ENCODE measurements around the gene NCCRP1. TPM values are rescaled to one million over a fixed set of nuclear protein-coding genes. Genes with fewer than 3 reads are reported as not detected.

Gene NCCRP1
- total and polyA plus RNA-seq, 10 of the 15 experiments (the other 5 are each of a cell fraction or from before 2014, with no cell fraction given), result not detected

DNA sequence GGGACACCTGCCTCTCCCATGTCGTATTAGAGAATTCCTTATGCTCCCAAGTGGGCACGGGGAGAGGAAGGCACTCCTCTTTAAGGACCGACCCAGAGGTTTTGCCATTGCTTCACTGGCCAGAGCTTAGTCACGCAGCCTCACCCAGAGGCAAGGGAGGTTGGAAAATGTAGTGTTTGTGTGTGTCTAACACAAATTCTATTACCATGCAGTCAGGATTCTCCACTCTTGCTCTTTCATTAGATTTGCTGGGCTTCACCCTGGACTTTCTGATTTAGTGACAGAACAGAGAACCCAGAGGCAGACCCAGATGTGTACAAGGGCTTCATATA is 14.6 kb upstream of the NCCRP1 start:
- 60% methylated on average over 4 of the region's 4 CpGs for WGBS (ENCODE audit: insufficient coverage, insufficient replicate concordance, low lambda C conversion rate, missing lambda C conversion rate)
- FAIRE-seq, result no peak
- in situ Hi-C loops (cut with MboI), result no loop called here

More for the DNA sequence above, 14.6 kb upstream of the NCCRP1 start:
- TF ChIP-seq NBN (IDR thresholded peaks at IDR 0.05) (no peak), IKZF2 (IDR thresholded peaks at IDR 0.05) (no peak), NFYB (IDR thresholded peaks at IDR 0.05; ENCODE audit: insufficient read depth, low read depth, low read length) (no peak), CBX3 (IDR thresholded peaks at IDR 0.05; ENCODE audit: borderline replicate concordance, low read depth) (no peak), NFIC (IDR thresholded peaks at IDR 0.05; ENCODE audit: low read depth, low read length) (no peak), ETV6 (conservative IDR thresholded peaks at IDR 0.05 in 1 of 2, IDR thresholded peaks at IDR 0.05 in 1 of 2; ENCODE audit: borderline replicate concordance in 1 of 2, low read depth in 1 of 2) (no peak), YY1 (IDR thresholded peaks at IDR 0.05; ENCODE audit: low read depth, low read length) (no peak), RAD21 (IDR thresholded peaks at IDR 0.05; ENCODE audit: insufficient read depth, low read depth, low read length) (no peak), NFYA (IDR thresholded peaks at IDR 0.05; ENCODE audit: borderline replicate concordance, low read depth, low read length) (no peak)
- TF ChIP-seq, protein P1, sequence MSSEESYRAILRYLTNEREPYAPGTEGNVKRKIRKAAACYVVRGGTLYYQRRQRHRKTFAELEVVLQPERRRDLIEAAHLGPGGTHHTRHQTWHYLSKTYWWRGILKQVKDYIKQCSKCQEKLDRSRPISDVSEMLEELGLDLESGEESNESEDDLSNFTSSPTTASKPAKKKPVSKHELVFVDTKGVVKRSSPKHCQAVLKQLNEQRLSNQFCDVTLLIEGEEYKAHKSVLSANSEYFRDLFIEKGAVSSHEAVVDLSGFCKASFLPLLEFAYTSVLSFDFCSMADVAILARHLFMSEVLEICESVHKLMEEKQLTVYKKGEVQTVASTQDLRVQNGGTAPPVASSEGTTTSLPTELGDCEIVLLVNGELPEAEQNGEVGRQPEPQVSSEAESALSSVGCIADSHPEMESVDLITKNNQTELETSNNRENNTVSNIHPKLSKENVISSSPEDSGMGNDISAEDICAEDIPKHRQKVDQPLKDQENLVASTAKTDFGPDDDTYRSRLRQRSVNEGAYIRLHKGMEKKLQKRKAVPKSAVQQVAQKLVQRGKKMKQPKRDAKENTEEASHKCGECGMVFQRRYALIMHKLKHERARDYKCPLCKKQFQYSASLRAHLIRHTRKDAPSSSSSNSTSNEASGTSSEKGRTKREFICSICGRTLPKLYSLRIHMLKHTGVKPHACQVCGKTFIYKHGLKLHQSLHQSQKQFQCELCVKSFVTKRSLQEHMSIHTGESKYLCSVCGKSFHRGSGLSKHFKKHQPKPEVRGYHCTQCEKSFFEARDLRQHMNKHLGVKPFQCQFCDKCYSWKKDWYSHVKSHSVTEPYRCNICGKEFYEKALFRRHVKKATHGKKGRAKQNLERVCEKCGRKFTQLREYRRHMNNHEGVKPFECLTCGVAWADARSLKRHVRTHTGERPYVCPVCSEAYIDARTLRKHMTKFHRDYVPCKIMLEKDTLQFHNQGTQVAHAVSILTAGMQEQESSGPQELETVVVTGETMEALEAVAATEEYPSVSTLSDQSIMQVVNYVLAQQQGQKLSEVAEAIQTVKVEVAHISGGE (CRISPR knock-in tag; IDR thresholded peaks at IDR 0.05), result no peak
- Histone ChIP-seq H3K27me3 (replicated peaks in 1 of 2; ENCODE audit: control insufficient read depth in 2 of 2, insufficient read depth in 2 of 2, low read length in 1 of 2) (no peaks in the 10 kb centered on the region), H2AFZ (ENCODE audit: control insufficient read depth, low read depth, low read length) (no peak overlapping the region), H3K9ac (ENCODE audit: control insufficient read depth, insufficient read depth, low read length) (no peak overlapping the region), H3K4me3 (no peak overlapping the region), H3K4me2 (ENCODE audit: control insufficient read depth, insufficient read depth) (no peak overlapping the region), H3K27ac (ENCODE audit: control insufficient read depth, insufficient read depth) (no peak overlapping the region), H3K4me1 (ENCODE audit: control insufficient read depth, insufficient read depth, low read length) (no peaks in the 10 kb centered on the region), H4K20me1 (ENCODE audit: control insufficient read depth, insufficient read depth) (no peaks in the 10 kb centered on the region; the same call in 1 of the 2 replicates), H3K79me2 (ENCODE audit: control insufficient read depth, insufficient read depth, low read length) (no peaks in the 10 kb centered on the region), H3K9me3 (replicated peaks; ENCODE audit: control insufficient read depth, insufficient read depth, low read length) (no peaks in the 10 kb centered on the region), H3K36me3 (ENCODE audit: control insufficient read depth in 2 of 2, insufficient read depth in 2 of 2, low read length in 1 of 2) (peaks cover 0 to 2% of the 10 kb centered on the region in 2 experiments; a peak in 2 of 4 replicates)
- DNase-seq (ENCODE audit: low read depth, low spot score) (no peak), ATAC-seq (no peak)
- ChIA-PET SMC1A (ENCODE audit: uncharacterized antibody, unreplicated experiment) (no interaction called here), POLR2A (no interaction called here), RAD21 (ENCODE audit: unreplicated experiment) (interaction anchor here (0.6 kb wide), 1 partner anchor 223 kb away, joined by 3 read pairs; no protein-coding TSS in a partner anchor), CTCF (no interaction called here)
- intact Hi-C loops (cut with micrococcal nuclease; ENCODE audit: unreplicated experiment), result no loop called here
- no TSS peak for BruUV-seq (replicated peaks)

Measured in GM12878 (cell line).